GM23338 (cell line): ENCODE results near the gene PSMB7. TPM values are rescaled to one million over a fixed set of nuclear protein-coding genes. Genes with fewer than 3 reads are reported as not detected.

ENCODE experiments used
- ATAC-seq: fragments of 200-7000 bp; cut with Tn5 transposase; 3 replicates; pipeline ENCODE4 v1.9.1; 2020
- DNase-seq: peaks from one replicate; pipeline ENCODE4 v3.0.0-alpha.2; 2015; ENCODE audit warnings: low spot score
- H2AFZ ChIP-seq: fragments of 200-600 bp; sonication (generic); 2 replicates; pipeline ENCODE4 v1.8.0; 2016; ENCODE audit warnings: antibody characterized with exemption, mild to moderate bottlenecking, moderate library complexity
- H3F3A ChIP-seq: fragments of 200-600 bp; sonication (generic); replicated peaks from 2 replicates; pipeline ENCODE4 v1.8.0; 2017; ENCODE audit warnings: antibody characterized with exemption, mixed run types, low read depth
- H3K27ac ChIP-seq: fragments of 200-600 bp; sonication (generic); 2 replicates; pipeline ENCODE4 v1.6.1; 2016; ENCODE audit warnings: low read depth
- H3K27me3 ChIP-seq: fragments of 200-600 bp; sonication (generic); 2 replicates; pipeline ENCODE4 v1.8.0; 2016; ENCODE audit warnings: mild to moderate bottlenecking, mixed run types, moderate library complexity; ENCODE audit not compliant: insufficient read depth
- H3K36me3 ChIP-seq: fragments of 200-600 bp; sonication (generic); 2 replicates; pipeline ENCODE4 v1.8.0; 2016; ENCODE audit warnings: mild to moderate bottlenecking; ENCODE audit not compliant: insufficient read depth
- H3K4me1 ChIP-seq: fragments of 200-600 bp; sonication (generic); 2 replicates; pipeline ENCODE4 v1.8.0; 2016; ENCODE audit warnings: mild to moderate bottlenecking, moderate library complexity; ENCODE audit not compliant: insufficient read depth
- H3K4me2 ChIP-seq: fragments of 200-600 bp; sonication (generic); 2 replicates; pipeline ENCODE4 v1.7.1; 2017; ENCODE audit warnings: mixed run types
- H3K4me3 ChIP-seq: fragments of 200-600 bp; sonication (generic); 2 replicates; pipeline ENCODE4 v1.6.1; 2016; ENCODE audit warnings: mixed run types
- H3K79me2 ChIP-seq: fragments of 200-600 bp; sonication (generic); replicated peaks from 2 replicates; pipeline ENCODE4 v1.8.0; 2017; ENCODE audit warnings: mild to moderate bottlenecking; ENCODE audit not compliant: insufficient read depth
- H3K9me2 ChIP-seq: fragments of 200-600 bp; sonication (generic); 2 replicates; pipeline ENCODE4 v1.8.0; 2017; ENCODE audit not compliant: insufficient read depth
- H4K20me1 ChIP-seq: fragments of 200-600 bp; sonication (generic); replicated peaks from 2 replicates; pipeline ENCODE4 v1.8.0; 2017; ENCODE audit warnings: mild to moderate bottlenecking; ENCODE audit not compliant: insufficient read depth
- H3K27ac Mint-ChIP-seq: 2 replicates; pipeline ENCODE4 v1.8.0; 2020; ENCODE audit warnings: inconsistent platforms, mild to moderate bottlenecking, moderate library complexity, mixed read lengths
- H3K27me3 Mint-ChIP-seq: 3 replicates; pipeline ENCODE4 v1.8.0; 2022; ENCODE audit warnings: low read depth, mild to moderate bottlenecking, moderate library complexity, mixed read lengths, inconsistent platforms; ENCODE audit not compliant: insufficient read depth, poor library complexity
- H3K36me3 Mint-ChIP-seq: 3 replicates; pipeline ENCODE4 v1.8.0; 2021; ENCODE audit warnings: low read depth, mild to moderate bottlenecking, inconsistent platforms, moderate library complexity, mixed read lengths
- H3K4me1 Mint-ChIP-seq: 3 replicates; pipeline ENCODE4 v1.8.0; 2020; ENCODE audit warnings: mild to moderate bottlenecking, inconsistent platforms, mixed read lengths
- H3K4me3 Mint-ChIP-seq: 3 replicates; pipeline ENCODE4 v1.8.0; 2021; ENCODE audit warnings: moderate library complexity, mild to moderate bottlenecking, inconsistent platforms, mixed read lengths
- H3K9me3 Mint-ChIP-seq: 3 replicates; pipeline ENCODE4 v1.8.0; 2020; ENCODE audit warnings: moderate library complexity, mild to moderate bottlenecking, inconsistent platforms, mixed read lengths
- CREB1 ChIP-seq: fragments of 250-450 bp; sonication (Bioruptor Pico); IDR thresholded peaks from 2 replicates; pipeline ENCODE4 v1.5.0; 2020; ENCODE audit warnings: low read depth, mild to moderate bottlenecking, moderate library complexity
- EZH2 ChIP-seq: fragments of 200-600 bp; sonication (generic); IDR thresholded peaks from one replicate; pipeline ENCODE4 v1.8.0; 2017; ENCODE audit warnings: antibody characterized with exemption, mild to moderate bottlenecking, low read depth; ENCODE audit not compliant: unreplicated experiment
- EZH2phosphoT487 ChIP-seq: fragments of 200-600 bp; sonication (generic); IDR thresholded peaks from one replicate; pipeline ENCODE4 v1.8.1; 2018; ENCODE audit warnings: antibody characterized with exemption; ENCODE audit not compliant: unreplicated experiment
- JUNB ChIP-seq: IDR thresholded peaks from one replicate; pipeline ENCODE4 v1.6.1; 2016; ENCODE audit warnings: antibody characterized with exemption; ENCODE audit not compliant: unreplicated experiment
- NANOG ChIP-seq: IDR thresholded peaks from 2 replicates; pipeline ENCODE4 v1.6.1; 2016; ENCODE audit warnings: antibody characterized with exemption, borderline replicate concordance
- POLR2AphosphoS5 ChIP-seq: IDR thresholded peaks from 2 replicates; pipeline ENCODE4 v1.6.1; 2016; ENCODE audit warnings: antibody characterized with exemption, low read depth
- ZNF114 ChIP-seq: fragments of 250-450 bp; sonication (Bioruptor Pico); IDR thresholded peaks from 2 replicates; pipeline ENCODE4 v1.5.0; 2020; ENCODE audit warnings: mild to moderate bottlenecking, moderate library complexity
- ZNF331 ChIP-seq: fragments of 250-450 bp; sonication (Bioruptor Pico); IDR thresholded peaks from 2 replicates; pipeline ENCODE4 v1.5.0; 2020; ENCODE audit warnings: low read depth, mild to moderate bottlenecking, moderate library complexity
- polyA plus RNA-seq: library from polyadenylated mRNA; unstranded; fragments of >200 nt; fragmentation: Nextera tagmentation; extraction: Ambion mirVana; gene quantifications from 2 replicates; pipeline ENCODE4 v1.2.1, GENCODE V29; 2016
- total RNA-seq: library from RNA; depleted of rRNA; stranded (reverse); fragments of >200 nt; shearing (Covaris generic); gene quantifications from 2 replicates; pipeline ENCODE4 v1.2.3, GENCODE V29; 2014
- TF ChIP-seq, protein P1 (sequence below): IDR thresholded peaks from one replicate; pipeline ENCODE4 v1.6.1; 2018; ENCODE audit warnings: antibody characterized with exemption; ENCODE audit not compliant: unreplicated experiment
- TF ChIP-seq, protein P2 (sequence below), 2 experiments: fragments of 200-600 bp in 1 of 2; sonication (generic) in 1 of 2; conservative IDR thresholded peaks; 2 replicates each; pipeline versions ENCODE4 v1.5.1 to v1.6.1; 2016 to 2017; ENCODE audit warnings: antibody characterized with exemption in 2 of 2, low read depth in 2 of 2, mild to moderate bottlenecking in 2 of 2, moderate library complexity in 1 of 2
- TF ChIP-seq, protein P3 (sequence below): fragments of 250-450 bp; sonication (Bioruptor Pico); IDR thresholded peaks from 2 replicates; pipeline ENCODE4 v1.5.0; 2020; ENCODE audit warnings: mild to moderate bottlenecking, moderate library complexity

PSMB7 gene
- total and polyA plus RNA-seq, 2 experiments from 2014 or later = 255 to 268 TPM

DNA sequence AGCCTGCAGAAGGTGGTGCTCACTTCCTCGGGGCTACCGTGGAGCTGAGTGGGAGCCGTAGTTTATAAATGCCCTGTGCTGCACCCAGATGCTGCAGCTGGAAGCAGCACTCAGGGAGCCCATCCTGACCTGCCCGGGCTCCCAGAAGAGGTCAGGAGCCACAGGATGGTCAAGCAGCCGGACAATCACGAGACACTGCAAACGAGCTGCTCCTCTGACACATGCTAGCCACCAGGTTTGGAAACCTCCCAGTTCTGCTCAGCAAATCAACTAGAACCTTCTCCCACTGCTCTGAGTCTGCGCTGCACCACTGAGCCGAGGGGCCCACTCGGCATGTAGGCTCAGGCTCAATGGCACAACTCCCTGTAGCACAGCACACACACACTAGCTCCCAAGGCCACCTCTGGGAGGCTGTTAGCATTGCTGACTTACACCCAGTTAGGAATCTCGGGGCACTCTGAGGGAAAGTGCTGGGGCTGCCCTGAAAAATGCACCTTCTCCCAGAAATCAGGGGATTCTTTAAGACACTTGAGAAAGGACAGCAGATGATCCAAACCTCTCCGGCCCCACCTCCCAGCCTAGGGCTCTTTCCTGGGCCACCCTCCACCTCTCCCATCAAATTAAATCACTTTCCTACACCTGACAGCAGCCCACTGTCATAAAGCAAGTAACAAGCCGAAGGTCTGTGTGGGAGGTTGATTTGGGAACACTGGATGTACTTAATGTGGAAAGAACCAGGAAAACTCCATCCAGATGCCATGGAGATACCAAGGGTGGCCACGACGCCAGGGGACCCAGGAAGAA lies 59.1 kb downstream of the PSMB7 start (continued):
- TF ChIP-seq, protein P1, sequence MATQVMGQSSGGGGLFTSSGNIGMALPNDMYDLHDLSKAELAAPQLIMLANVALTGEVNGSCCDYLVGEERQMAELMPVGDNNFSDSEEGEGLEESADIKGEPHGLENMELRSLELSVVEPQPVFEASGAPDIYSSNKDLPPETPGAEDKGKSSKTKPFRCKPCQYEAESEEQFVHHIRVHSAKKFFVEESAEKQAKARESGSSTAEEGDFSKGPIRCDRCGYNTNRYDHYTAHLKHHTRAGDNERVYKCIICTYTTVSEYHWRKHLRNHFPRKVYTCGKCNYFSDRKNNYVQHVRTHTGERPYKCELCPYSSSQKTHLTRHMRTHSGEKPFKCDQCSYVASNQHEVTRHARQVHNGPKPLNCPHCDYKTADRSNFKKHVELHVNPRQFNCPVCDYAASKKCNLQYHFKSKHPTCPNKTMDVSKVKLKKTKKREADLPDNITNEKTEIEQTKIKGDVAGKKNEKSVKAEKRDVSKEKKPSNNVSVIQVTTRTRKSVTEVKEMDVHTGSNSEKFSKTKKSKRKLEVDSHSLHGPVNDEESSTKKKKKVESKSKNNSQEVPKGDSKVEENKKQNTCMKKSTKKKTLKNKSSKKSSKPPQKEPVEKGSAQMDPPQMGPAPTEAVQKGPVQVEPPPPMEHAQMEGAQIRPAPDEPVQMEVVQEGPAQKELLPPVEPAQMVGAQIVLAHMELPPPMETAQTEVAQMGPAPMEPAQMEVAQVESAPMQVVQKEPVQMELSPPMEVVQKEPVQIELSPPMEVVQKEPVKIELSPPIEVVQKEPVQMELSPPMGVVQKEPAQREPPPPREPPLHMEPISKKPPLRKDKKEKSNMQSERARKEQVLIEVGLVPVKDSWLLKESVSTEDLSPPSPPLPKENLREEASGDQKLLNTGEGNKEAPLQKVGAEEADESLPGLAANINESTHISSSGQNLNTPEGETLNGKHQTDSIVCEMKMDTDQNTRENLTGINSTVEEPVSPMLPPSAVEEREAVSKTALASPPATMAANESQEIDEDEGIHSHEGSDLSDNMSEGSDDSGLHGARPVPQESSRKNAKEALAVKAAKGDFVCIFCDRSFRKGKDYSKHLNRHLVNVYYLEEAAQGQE = no peak
- TF ChIP-seq ZNF114 (no peak), EZH2 (no peak), EZH2phosphoT487 (no peak), JUNB (no peak), ZNF331 (CRISPR knock-in tag) (no peak), POLR2AphosphoS5 (no peak), CREB1 (no peak)
- TF ChIP-seq, protein P2, sequence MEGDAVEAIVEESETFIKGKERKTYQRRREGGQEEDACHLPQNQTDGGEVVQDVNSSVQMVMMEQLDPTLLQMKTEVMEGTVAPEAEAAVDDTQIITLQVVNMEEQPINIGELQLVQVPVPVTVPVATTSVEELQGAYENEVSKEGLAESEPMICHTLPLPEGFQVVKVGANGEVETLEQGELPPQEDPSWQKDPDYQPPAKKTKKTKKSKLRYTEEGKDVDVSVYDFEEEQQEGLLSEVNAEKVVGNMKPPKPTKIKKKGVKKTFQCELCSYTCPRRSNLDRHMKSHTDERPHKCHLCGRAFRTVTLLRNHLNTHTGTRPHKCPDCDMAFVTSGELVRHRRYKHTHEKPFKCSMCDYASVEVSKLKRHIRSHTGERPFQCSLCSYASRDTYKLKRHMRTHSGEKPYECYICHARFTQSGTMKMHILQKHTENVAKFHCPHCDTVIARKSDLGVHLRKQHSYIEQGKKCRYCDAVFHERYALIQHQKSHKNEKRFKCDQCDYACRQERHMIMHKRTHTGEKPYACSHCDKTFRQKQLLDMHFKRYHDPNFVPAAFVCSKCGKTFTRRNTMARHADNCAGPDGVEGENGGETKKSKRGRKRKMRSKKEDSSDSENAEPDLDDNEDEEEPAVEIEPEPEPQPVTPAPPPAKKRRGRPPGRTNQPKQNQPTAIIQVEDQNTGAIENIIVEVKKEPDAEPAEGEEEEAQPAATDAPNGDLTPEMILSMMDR (conservative IDR thresholded peaks at IDR 0.05; ENCODE audit: low read depth in 2 of 2) = no peak

DNA sequence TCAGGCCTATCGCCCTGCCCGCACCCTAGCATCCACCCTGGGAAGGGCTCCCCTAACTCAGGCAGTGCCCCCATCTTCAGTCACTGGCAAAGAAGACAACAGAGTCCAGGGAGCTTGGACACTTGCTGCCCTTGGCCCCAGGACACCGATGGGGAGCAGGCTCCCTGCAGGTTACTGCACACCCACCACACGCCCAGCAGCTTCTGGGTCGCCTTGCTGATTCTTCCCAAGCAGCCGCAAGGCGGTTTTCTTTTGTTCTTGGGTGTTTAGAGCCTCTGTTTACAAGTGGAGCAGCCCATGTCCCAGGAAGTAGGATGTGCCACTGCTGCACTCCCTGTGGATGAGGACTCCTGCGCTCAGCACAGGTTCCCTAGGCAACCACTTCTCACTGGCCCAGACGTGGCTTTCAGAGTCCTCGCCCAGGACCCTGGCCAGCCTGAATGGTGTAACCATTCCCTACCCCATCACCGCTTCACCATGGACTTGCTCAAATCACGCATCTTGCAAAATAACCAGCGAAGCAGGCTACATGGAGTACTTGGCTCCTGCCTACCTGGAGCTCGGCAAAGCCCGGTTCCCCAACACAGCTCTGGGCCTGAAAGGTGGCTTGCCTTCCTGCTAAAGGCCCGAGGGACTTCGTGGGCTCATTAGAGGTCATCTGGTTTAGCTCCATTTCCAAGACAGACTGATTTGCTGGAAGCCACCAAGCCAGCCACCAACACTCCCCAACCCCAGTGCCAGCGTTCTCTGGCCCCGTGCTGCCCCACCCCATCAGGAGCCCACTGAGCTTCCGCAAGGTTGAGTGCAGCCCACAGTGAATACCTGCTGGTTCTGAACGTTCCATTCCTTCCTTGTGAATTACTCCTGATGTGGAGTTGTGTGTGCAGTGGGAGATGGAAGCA lies 60.0 kb downstream of the PSMB7 start:
- H4K20me1 ChIP-seq = peaks cover 20% of the 10 kb centered on the region
- Mint-ChIP-seq H3K9me3 (no peaks in the 10 kb centered on the region), H3K27me3 (peaks cover 20% of the 10 kb centered on the region), H3K4me3 (no peak overlapping the region), H3K4me1 (peaks cover 16% of the 10 kb centered on the region), H3K36me3 (peaks cover 54% of the 10 kb centered on the region), H3K27ac (no peak overlapping the region)
- H3K4me1 ChIP-seq = peaks cover 2% of the 10 kb centered on the region; the same call in 1 of the 2 replicates
- ATAC-seq (no peak), DNase-seq (no peak)
- H3K27ac ChIP-seq = no peak overlapping the region
- peaks cover 40% of the 10 kb centered on the region for H3K79me2 ChIP-seq
- H3K4me2 ChIP-seq = no peak overlapping the region
- no peaks in the 10 kb centered on the region for H3K27me3 ChIP-seq
- H3K36me3 ChIP-seq = peaks cover 10% of the 10 kb centered on the region; the same call in 1 of the 2 replicates
- no peaks in the 10 kb centered on the region for H3K9me2 ChIP-seq
- H3K4me3 ChIP-seq = no peak overlapping the region
- no peaks in the 10 kb centered on the region for H3F3A ChIP-seq
- no peak overlapping the region for H2AFZ ChIP-seq
- TF ChIP-seq EZH2 = no peak
- no peak for TF ChIP-seq NANOG
- TF ChIP-seq ZNF114 = no peak
- TF ChIP-seq CREB1 = no peak
- TF ChIP-seq, protein P3, sequence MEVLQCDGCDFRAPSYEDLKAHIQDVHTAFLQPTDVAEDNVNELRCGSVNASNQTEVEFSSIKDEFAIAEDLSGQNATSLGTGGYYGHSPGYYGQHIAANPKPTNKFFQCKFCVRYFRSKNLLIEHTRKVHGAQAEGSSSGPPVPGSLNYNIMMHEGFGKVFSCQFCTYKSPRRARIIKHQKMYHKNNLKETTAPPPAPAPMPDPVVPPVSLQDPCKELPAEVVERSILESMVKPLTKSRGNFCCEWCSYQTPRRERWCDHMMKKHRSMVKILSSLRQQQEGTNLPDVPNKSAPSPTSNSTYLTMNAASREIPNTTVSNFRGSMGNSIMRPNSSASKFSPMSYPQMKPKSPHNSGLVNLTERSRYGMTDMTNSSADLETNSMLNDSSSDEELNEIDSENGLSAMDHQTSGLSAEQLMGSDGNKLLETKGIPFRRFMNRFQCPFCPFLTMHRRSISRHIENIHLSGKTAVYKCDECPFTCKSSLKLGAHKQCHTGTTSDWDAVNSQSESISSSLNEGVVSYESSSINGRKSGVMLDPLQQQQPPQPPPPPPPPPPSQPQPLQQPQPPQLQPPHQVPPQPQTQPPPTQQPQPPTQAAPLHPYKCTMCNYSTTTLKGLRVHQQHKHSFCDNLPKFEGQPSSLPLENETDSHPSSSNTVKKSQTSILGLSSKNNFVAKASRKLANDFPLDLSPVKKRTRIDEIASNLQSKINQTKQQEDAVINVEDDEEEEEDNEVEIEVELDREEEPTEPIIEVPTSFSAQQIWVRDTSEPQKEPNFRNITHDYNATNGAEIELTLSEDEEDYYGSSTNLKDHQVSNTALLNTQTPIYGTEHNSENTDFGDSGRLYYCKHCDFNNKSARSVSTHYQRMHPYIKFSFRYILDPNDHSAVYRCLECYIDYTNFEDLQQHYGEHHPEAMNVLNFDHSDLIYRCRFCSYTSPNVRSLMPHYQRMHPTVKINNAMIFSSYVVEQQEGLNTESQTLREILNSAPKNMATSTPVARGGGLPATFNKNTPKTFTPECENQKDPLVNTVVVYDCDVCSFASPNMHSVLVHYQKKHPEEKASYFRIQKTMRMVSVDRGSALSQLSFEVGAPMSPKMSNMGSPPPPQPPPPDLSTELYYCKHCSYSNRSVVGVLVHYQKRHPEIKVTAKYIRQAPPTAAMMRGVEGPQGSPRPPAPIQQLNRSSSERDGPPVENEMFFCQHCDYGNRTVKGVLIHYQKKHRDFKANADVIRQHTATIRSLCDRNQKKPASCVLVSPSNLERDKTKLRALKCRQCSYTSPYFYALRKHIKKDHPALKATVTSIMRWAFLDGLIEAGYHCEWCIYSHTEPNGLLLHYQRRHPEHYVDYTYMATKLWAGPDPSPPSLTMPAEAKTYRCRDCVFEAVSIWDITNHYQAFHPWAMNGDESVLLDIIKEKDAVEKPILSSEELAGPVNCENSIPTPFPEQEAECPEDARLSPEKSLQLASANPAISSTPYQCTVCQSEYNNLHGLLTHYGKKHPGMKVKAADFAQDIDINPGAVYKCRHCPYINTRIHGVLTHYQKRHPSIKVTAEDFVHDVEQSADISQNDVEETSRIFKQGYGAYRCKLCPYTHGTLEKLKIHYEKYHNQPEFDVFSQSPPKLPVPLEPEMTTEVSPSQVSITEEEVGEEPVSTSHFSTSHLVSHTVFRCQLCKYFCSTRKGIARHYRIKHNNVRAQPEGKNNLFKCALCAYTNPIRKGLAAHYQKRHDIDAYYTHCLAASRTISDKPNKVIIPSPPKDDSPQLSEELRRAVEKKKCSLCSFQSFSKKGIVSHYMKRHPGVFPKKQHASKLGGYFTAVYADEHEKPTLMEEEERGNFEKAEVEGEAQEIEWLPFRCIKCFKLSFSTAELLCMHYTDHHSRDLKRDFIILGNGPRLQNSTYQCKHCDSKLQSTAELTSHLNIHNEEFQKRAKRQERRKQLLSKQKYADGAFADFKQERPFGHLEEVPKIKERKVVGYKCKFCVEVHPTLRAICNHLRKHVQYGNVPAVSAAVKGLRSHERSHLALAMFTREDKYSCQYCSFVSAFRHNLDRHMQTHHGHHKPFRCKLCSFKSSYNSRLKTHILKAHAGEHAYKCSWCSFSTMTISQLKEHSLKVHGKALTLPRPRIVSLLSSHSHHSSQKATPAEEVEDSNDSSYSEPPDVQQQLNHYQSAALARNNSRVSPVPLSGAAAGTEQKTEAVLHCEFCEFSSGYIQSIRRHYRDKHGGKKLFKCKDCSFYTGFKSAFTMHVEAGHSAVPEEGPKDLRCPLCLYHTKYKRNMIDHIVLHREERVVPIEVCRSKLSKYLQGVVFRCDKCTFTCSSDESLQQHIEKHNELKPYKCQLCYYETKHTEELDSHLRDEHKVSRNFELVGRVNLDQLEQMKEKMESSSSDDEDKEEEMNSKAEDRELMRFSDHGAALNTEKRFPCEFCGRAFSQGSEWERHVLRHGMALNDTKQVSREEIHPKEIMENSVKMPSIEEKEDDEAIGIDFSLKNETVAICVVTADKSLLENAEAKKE (CRISPR knock-in tag) = no peak
